ENCODE measurements around the gene ANO6.
"Not testable (repeated sequence)": the region's sequence is repeated elsewhere in the genome, so short reads cannot be mapped to it uniquely, and the experiment has no call there.

Gene ANO6

DNA sequence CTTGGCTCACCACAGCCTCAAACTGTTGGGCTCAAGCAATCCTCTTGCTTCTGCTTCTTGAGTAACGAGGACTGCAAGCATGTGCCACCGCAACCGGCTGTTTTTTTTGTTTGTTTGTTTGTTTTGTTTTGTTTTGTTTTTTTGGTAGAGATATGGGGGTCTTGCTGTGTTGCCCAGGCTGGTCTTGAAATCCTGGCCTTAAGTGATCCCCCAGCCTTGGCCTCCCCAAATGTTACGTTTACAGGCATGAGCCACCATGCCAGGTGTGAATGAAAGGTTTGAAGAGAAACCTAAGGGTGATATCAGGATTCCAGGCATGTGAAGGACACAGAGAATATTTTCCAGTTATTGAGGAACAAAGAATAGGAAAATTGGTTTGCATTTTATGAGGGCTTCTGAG, 45.0 kb downstream of the ANO6 start:
- DNase-seq (ENCODE audit: low spot score), result no peak
- in situ Hi-C loops (cut with MboI; ENCODE audit: low pct_unique_long_range_greater_than_20kb, low sequenced_read_pairs, unreplicated experiment), result no loop called here
- TF ChIP-seq, protein P1, sequence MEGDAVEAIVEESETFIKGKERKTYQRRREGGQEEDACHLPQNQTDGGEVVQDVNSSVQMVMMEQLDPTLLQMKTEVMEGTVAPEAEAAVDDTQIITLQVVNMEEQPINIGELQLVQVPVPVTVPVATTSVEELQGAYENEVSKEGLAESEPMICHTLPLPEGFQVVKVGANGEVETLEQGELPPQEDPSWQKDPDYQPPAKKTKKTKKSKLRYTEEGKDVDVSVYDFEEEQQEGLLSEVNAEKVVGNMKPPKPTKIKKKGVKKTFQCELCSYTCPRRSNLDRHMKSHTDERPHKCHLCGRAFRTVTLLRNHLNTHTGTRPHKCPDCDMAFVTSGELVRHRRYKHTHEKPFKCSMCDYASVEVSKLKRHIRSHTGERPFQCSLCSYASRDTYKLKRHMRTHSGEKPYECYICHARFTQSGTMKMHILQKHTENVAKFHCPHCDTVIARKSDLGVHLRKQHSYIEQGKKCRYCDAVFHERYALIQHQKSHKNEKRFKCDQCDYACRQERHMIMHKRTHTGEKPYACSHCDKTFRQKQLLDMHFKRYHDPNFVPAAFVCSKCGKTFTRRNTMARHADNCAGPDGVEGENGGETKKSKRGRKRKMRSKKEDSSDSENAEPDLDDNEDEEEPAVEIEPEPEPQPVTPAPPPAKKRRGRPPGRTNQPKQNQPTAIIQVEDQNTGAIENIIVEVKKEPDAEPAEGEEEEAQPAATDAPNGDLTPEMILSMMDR (IDR thresholded peaks at IDR 0.05; ENCODE audit: extremely low read depth, insufficient read depth, missing control alignments), result no peak

DNA sequence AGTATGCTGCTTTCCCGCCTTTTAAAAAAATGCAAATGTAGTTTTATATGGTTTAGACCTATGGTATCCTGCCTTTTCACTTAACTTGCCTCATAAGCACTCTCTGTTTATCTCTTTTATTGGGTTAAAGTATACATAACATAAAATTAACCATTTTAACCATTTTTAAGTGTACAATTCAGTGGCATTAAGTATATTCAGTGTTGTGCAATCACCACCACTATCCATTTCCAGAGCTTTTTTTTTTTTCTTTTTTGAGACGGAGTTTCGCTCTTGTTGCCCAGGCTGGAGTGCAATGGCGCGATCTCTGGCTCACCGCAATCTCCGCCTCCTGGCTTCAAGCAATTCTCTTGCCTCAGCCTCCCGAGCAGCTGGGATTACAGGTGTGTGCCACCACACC, 46.3 kb downstream of the ANO6 start:
- DNase-seq (ENCODE audit: low spot score); in situ Hi-C loops (cut with MboI; ENCODE audit: low pct_unique_long_range_greater_than_20kb, low sequenced_read_pairs, unreplicated experiment): not testable (repeated sequence)

DNA sequence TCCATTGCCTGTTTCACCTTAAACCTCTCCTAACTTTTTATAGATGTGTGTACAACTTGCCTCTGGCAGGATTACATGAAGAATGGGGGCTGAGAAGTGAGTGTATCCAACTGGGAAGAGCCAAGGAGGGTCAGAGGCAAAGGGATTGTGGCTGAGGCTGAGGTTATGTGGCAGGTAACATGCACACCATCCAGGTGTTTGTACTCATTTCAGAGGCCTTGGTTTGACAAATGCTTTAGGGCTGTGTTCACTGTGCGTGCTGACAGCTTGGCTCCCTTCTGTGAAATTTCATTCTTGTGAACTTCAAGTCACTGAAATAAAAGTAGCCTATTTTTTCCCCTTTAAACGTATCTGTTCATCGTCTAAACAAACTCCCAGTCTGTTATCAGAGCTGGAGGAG, 47.7 kb downstream of the ANO6 start:
- no peak for DNase-seq (ENCODE audit: low spot score)
- in situ Hi-C loops (cut with MboI; ENCODE audit: low pct_unique_long_range_greater_than_20kb, low sequenced_read_pairs, unreplicated experiment), result no loop called here
- TF ChIP-seq, protein P1 (IDR thresholded peaks at IDR 0.05; ENCODE audit: extremely low read depth, insufficient read depth, missing control alignments), result no peak

DNA sequence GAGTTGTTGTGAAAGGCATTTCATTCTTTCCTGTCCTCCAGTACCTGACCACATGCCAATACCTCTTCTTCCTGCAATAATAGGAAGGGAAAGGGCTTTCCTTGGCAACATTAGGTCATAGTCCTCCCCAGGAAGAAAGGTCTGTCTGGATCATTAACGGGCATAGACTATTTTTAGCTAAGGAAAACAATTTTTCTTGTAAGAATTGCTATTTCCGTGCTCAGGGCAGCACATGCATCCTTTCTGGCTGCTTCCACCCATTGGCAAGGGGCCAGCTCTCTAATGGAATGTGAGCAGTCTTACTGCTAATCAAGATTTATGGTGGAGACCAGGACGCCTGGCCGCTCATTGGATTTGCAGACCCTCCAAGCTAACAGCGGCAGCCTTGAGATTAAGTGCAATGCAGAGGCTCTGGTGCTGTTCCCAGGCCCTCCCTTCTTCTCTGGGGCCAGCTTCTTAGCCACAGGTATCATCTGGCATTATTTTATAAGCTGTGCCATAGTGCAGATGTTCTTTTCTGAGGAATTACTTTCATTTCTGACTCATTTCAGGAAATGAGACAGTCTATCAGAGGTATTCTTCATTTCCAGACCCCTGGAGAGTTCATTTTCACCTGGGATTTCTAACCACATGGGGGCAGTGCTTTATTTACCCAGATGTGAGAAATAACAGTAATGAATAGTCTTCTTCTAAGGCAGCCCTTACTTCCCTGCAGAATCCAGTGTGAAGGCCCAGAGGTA, 52.9 kb downstream of the ANO6 start:
- TF ChIP-seq, protein P1 (IDR thresholded peaks at IDR 0.05; ENCODE audit: extremely low read depth, insufficient read depth, missing control alignments), result peak; percentile 31
- DNase-seq (ENCODE audit: low spot score), result peak; percentile 20
- in situ Hi-C loops (cut with MboI; ENCODE audit: low pct_unique_long_range_greater_than_20kb, low sequenced_read_pairs, unreplicated experiment), result no loop called here

DNA sequence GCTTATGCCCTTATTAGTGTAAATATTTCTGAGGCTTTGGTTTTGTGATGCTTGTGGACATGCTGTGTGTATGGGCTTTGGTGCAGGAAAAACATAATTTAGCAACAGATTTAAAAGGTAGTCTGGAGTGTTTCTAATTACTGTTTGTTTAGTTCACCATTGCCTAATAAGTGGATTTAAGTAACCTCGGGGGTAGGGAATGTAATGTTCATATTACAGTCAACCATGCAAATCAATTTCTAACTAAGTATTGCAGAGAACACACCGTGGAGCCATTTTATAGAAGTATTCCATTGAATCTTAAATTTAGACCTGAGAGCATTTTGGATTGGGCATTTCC, 53.5 kb downstream of the ANO6 start:
- in situ Hi-C loops (cut with MboI; ENCODE audit: low pct_unique_long_range_greater_than_20kb, low sequenced_read_pairs, unreplicated experiment), result no loop called here
- no peak for DNase-seq (ENCODE audit: low spot score)
- TF ChIP-seq, protein P1 (IDR thresholded peaks at IDR 0.05; ENCODE audit: extremely low read depth, insufficient read depth, missing control alignments), result no peak

DNA sequence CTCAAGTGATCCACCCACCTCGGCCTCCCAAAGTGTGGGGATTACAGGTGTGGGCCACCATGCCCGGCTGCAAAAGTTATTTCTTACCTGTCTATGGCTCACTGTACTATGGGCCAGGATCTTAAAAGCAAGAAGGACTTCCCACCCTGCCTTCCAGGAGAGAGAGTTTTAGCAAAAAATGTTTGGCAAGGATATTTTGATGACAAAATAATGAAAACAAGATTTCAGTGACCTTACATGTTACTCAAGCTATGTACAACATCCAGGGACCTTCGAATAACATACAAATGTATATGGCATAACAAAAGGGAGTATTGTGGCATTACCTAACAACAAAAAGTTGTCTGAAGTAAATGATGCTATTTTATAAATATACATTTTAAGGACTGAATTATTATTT, 55.1 kb downstream of the ANO6 start:
- in situ Hi-C loops (cut with MboI; ENCODE audit: low pct_unique_long_range_greater_than_20kb, low sequenced_read_pairs, unreplicated experiment), result no loop called here
- TF ChIP-seq, protein P1 (IDR thresholded peaks at IDR 0.05; ENCODE audit: extremely low read depth, insufficient read depth, missing control alignments), result no peak
- no peak for DNase-seq (ENCODE audit: low spot score)

DNA sequence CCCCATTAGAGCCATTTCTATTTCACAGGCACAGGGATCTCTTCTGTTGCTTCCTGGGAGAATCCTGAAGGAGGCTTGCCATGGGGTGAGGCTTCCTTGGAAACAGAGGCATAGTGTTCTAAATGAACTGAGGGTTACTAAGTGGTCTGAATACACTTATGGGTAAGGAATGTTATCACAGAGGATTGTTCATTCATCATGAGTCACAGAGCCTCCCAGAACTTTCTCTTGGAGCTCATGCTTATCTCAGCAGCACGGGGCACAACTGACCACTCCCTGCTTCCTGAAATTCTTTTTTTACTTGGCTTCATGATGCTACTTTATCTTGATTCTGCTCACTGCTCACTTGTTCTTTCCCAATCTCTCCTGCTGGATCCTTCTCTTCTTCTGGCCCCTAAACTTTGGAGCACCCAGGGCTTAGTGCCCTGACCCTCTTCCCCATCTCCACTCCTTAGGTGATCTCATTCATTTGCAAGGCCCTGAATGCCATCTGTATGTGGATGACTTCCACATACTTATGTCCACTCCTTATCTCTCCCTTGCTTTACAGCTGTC, 57.9 kb downstream of the ANO6 start:
- in situ Hi-C loops (cut with MboI; ENCODE audit: low pct_unique_long_range_greater_than_20kb, low sequenced_read_pairs, unreplicated experiment), result no loop called here
- TF ChIP-seq, protein P1 (IDR thresholded peaks at IDR 0.05; ENCODE audit: extremely low read depth, insufficient read depth, missing control alignments), result no peak
- DNase-seq (ENCODE audit: low spot score), result no peak

Measured in GM13977 (cell line).